Retinal pigment epithelial cell (primary cell): Measurements from ENCODE around the gene MYLK.
A peak's percentile ranks its signal among the peaks of the same experiment; 100 is the strongest.

ENCODE experiments used
- DNase-seq: peaks from one replicate; pipeline ENCODE4 v3.0.0-alpha.2; 2010; ENCODE audit warnings: low read depth
- H3K4me3 ChIP-seq: 2 replicates; pipeline ENCODE4 v1.5.1; 2011; ENCODE audit warnings: mild to moderate bottlenecking, low read length, control low read depth, moderate library complexity
- TF ChIP-seq, protein P1 (sequence below): conservative IDR thresholded peaks from 2 replicates; pipeline ENCODE4 v1.5.1; 2011; ENCODE audit warnings: low read depth, low read length, control low read depth, inconsistent platforms

Gene MYLK

DNA sequence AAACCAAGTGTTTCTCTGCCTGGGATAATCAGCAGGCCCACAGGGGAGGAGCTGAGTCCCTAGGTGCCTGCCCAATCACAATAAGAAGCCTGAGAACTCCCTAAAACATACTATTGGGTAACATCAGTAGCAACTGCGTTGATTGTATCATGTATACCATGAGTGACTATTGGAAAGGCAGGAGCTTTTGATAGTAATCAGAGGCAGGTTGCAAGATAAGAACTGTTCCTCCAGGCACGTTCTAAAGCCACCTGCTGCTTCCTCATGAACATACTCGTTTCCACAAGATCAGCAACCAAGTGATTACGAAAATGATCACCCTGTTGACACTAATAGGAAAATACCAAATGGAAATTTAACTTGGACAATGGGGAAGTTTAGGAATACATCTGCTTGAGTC is 6.7 kb downstream of the MYLK start:
- no peak overlapping the region for H3K4me3 ChIP-seq
- DNase-seq, result no peak
- TF ChIP-seq, protein P1, sequence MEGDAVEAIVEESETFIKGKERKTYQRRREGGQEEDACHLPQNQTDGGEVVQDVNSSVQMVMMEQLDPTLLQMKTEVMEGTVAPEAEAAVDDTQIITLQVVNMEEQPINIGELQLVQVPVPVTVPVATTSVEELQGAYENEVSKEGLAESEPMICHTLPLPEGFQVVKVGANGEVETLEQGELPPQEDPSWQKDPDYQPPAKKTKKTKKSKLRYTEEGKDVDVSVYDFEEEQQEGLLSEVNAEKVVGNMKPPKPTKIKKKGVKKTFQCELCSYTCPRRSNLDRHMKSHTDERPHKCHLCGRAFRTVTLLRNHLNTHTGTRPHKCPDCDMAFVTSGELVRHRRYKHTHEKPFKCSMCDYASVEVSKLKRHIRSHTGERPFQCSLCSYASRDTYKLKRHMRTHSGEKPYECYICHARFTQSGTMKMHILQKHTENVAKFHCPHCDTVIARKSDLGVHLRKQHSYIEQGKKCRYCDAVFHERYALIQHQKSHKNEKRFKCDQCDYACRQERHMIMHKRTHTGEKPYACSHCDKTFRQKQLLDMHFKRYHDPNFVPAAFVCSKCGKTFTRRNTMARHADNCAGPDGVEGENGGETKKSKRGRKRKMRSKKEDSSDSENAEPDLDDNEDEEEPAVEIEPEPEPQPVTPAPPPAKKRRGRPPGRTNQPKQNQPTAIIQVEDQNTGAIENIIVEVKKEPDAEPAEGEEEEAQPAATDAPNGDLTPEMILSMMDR, result no peak

- DNase-seq, result no peak
- TF ChIP-seq, protein P1, result peak; percentile 43
- no peak overlapping the region for H3K4me3 ChIP-seq
Observed at GRCh38 chr3:123876858-123877257, 7.3 kb downstream of the MYLK start.

GRCh38 chr3:123872621-123873020 is 11.5 kb downstream of the MYLK start:
- TF ChIP-seq, protein P1, result no peak
- no peak overlapping the region for H3K4me3 ChIP-seq
- DNase-seq, result no peak

DNA sequence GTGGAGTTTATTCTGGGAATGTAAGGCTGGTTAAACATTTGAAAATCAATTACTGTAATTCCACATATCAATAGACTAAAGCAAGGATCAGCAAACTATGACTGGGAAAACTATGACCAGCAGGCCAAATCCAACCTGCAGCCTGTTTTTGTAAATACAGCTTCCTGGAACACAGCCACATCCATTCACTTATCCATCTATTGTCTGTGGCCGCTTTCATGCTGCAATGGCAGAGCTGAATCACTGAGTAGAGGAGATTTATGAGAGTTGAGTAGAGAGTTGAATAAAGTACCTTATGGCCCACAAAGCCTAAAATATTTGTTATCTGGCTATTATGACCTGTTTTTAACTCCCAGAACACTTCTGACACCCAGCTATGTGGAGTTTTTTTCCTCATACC is 12.2 kb downstream of the MYLK start:
- TF ChIP-seq, protein P1, result no peak
- no peak overlapping the region for H3K4me3 ChIP-seq
- DNase-seq, result peak; percentile 55

DNA sequence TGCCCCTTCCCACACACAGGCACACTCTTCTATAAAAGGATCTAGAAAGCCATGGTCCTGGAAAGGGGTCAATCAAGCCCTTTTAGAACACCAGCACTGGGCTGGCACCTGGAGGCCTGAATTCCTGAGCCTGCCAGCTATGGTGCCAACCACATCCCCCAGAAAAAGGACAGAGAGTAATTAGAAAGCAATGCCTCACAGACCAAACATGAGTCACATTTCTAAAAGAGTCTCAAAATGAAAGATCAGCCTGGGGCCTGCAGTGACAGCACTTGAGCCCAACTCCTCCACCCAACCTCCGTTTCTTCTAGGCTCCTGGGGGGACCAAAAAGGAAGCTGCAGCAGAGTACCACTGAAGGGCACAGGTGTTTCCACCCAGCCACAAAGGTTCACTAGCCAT is 14.1 kb downstream of the MYLK start:
- peak; percentile 13 for DNase-seq
- TF ChIP-seq, protein P1, result no peak
- H3K4me3 ChIP-seq, result no peak overlapping the region

GRCh38 chr3:123869165-123869564 is 15.0 kb downstream of the MYLK start:
- peak; percentile 44 for DNase-seq
- TF ChIP-seq, protein P1, result no peak

GRCh38 chr3:123864706-123865105 is 19.4 kb downstream of the MYLK start:
- TF ChIP-seq, protein P1, result no peak
- DNase-seq, result no peak
- no peak overlapping the region for H3K4me3 ChIP-seq

More at GRCh38 chr3:123869165-123869564, 15.0 kb downstream of the MYLK start:
- no peak overlapping the region for H3K4me3 ChIP-seq
